ENCODE measurements around the gene LCE3A. TPM values are rescaled to one million over a fixed set of nuclear protein-coding genes. Genes with fewer than 3 reads are reported as not detected.

LCE3A gene
- total and polyA plus RNA-seq, 7 donors, result not detected

GRCh38 chr1:152643945-152644344, 21.0 kb upstream of the LCE3A start:
- Histone ChIP-seq H3K36me3 (ENCODE audit: insufficient read depth in 1 of 2, low read depth in 1 of 2) (no peaks in the 10 kb centered on the region), H3K4me1 (no peaks in the 10 kb centered on the region), H3K9me3 (no peaks in the 10 kb centered on the region), H3K4me3 (no peak overlapping the region), H3K27ac (no peak overlapping the region), H3K27me3 (ENCODE audit: insufficient read depth in 3 of 3, low read length in 2 of 3) (no peaks in the 10 kb centered on the region)
- no peak for DNase-seq
- WGBS, 3 donors, result 45 to 59% (median 46%) methylated on average over 3 of the region's 3 CpGs
- no peak for TF ChIP-seq CTCF (IDR thresholded peaks at IDR 0.05)
- no peak for ATAC-seq
- intact Hi-C loops (cut with DNase I), result no loop called here

DNA sequence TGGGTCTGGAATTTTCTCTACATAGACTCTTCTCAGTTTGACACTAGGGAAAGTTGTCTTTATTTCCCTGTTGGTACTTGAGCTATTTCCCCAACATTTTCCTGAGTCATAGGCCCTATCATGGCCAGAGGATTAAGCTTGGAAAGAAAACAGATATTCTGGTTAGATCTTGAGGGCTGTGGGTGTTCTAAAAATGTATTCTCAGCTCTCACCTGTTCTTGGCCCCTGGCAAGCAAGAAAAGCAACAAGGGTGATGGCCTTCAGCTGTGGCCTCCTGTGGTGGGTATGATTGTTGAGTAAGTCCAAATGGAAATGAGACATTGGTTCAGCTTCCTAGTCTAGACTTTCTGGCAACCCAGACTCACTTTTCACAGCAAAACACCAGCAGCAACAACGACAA, 17.4 kb upstream of the LCE3A start:
- no peaks in the 10 kb centered on the region for H3K27me3 ChIP-seq (ENCODE audit: insufficient read depth in 3 of 3, low read length in 2 of 3)
- ATAC-seq (no peak), DNase-seq (no peak)
- WGBS, 3 donors, result 39 to 59% (median 47%) methylated on average over 1 of the region's 1 CpG
- no peak overlapping the region for H3K4me3 ChIP-seq
- intact Hi-C loops (cut with DNase I), result no loop called here
- TF ChIP-seq CTCF (IDR thresholded peaks at IDR 0.05), result no peak
- H3K27ac ChIP-seq, result no peak overlapping the region
- H3K36me3 ChIP-seq (ENCODE audit: insufficient read depth in 1 of 2, low read depth in 1 of 2), result no peaks in the 10 kb centered on the region
- H3K9me3 ChIP-seq, result no peaks in the 10 kb centered on the region
- no peaks in the 10 kb centered on the region for H3K4me1 ChIP-seq

DNA sequence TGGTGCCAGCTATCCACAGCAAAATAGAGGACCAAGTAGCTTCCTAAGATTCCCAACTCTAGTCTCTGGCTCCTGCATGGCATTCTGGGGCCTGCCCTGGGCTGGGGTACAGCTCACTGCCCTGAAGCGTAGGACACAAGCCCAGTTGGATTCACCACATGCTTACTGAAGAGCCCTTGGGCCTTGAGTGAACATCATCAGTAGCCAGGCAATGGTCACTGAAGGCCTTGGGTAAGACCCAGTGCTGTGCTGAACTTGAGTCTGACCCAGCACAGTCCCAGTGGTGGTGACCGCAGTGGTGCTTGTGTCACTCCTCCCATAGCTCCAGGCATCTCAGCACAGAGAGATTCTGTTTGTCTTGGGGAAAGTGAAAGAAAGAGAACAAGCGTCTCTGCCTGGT, 7.7 kb upstream of the LCE3A start:
- DNase-seq, result no peak
- intact Hi-C loops (cut with DNase I), result no loop called here
- whole genome bisulfite sequencing, 3 donors, result 90 to 95% (median 94%) methylated on average over 3 of the region's 3 CpGs

GRCh38 chr1:152626744-152627143, 3.8 kb upstream of the LCE3A start:
- Histone ChIP-seq H3K27me3 (ENCODE audit: insufficient read depth in 3 of 3, low read length in 2 of 3) (no peaks in the 10 kb centered on the region), H3K36me3 (ENCODE audit: insufficient read depth in 1 of 2, low read depth in 1 of 2) (no peaks in the 10 kb centered on the region), H3K4me1 (no peaks in the 10 kb centered on the region), H3K9me3 (peaks cover 1% of the 10 kb centered on the region), H3K4me3 (no peak overlapping the region), H3K27ac (no peak overlapping the region)
- no peak for TF ChIP-seq CTCF (IDR thresholded peaks at IDR 0.05)
- 52 to 74% (median 57%) methylated on average over 1 of the region's 1 CpG for WGBS, 3 donors
- ATAC-seq (no peak), DNase-seq (no peak)
- intact Hi-C loops (cut with DNase I), result no loop called here

More for the DNA sequence above, 7.7 kb upstream of the LCE3A start:
- TF ChIP-seq CTCF (IDR thresholded peaks at IDR 0.05), result no peak
- Histone ChIP-seq H3K9me3 (peaks cover 5% of the 10 kb centered on the region), H3K27me3 (ENCODE audit: insufficient read depth in 3 of 3, low read length in 2 of 3) (no peaks in the 10 kb centered on the region), H3K27ac (no peak overlapping the region), H3K4me3 (no peak overlapping the region), H3K4me1 (no peaks in the 10 kb centered on the region), H3K36me3 (ENCODE audit: insufficient read depth in 1 of 2, low read depth in 1 of 2) (no peaks in the 10 kb centered on the region)
- no peak for ATAC-seq

DNA sequence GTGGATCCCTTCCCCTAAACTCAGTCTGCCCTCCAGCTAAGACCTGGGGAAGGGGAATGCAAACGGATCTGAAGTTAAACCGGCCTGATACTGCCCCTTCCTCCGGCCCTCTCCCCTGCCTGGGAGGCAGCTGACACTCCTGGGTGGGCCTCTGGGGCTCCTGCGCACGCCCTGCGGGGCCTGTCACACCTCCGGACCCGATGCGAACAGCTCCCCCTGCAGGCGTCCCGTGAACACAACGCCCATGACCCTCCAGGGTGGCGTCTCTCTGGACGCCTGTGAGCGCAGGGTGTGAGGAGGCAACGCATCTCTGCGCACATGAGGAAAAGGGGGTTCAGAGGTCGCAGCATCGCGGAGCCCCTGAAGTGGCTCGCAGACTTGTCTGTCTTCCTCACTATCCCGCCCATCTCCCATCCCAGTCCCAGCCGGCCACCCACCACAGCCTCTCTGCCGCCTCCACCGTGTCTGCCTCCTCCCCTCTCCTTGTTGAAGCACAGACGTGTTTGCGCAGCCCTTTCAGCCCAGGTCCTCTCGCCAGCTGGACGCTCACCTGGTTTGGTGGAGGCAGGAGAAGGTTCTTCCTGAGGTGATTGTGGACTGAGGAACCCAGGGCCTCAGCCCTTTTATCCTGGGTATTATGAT, 421 bp upstream of the LCE3A start:
- DNase-seq, result peak in 1 of 2 donors; percentile 45
- no peak for TF ChIP-seq CTCF (IDR thresholded peaks at IDR 0.05)
- intact Hi-C loops (cut with DNase I), result no loop called here
- no peak overlapping the region for H3K4me3 ChIP-seq
- no peak overlapping the region for H3K27ac ChIP-seq
- peak in 1 of 4 donors; percentile 19 for ATAC-seq
- H3K4me1 ChIP-seq, result no peaks in the 10 kb centered on the region
- H3K36me3 ChIP-seq (ENCODE audit: insufficient read depth in 1 of 2, low read depth in 1 of 2), result no peaks in the 10 kb centered on the region
- H3K9me3 ChIP-seq, result peaks cover 5% of the 10 kb centered on the region
- no peaks in the 10 kb centered on the region for H3K27me3 ChIP-seq (ENCODE audit: insufficient read depth in 3 of 3, low read length in 2 of 3)
- 9 to 12% (median 11%) methylated on average over 26 to 29 of the region's 29 CpGs for WGBS, 3 donors

All from psoas muscle (tissue), 8 donors.